ENCODE results near the gene ZNF280D.

GRCh38 chr15:56716334-56716733, 17.0 kb downstream of the ZNF280D start:
- no peak for TF ChIP-seq CTCF (IDR thresholded peaks at IDR 0.05)
- no peak for TF ChIP-seq POLR2A (IDR thresholded peaks at IDR 0.05)
